Parathyroid adenoma (tissue), 2 donors: Measurements from ENCODE around the gene THBS2.

Experiments
- H2AFZ ChIP-seq: fragments of 300-600 bp; sonication (generic); one replicate; pipeline ENCODE4 v1.7.0; 2017; ENCODE audit warnings: antibody characterized with exemption, mild to moderate bottlenecking
- H3K27ac ChIP-seq: fragments of 300-600 bp; sonication (generic); one replicate; pipeline ENCODE4 v1.7.0; 2017
- H3K27me3 ChIP-seq: fragments of 300-600 bp; sonication (generic); one replicate; pipeline ENCODE4 v1.7.0; 2017; ENCODE audit warnings: low read length; ENCODE audit not compliant: control insufficient read depth, insufficient read depth
- H3K36me3 ChIP-seq: fragments of 300-600 bp; sonication (generic); one replicate; pipeline ENCODE4 v1.7.0; 2017; ENCODE audit warnings: low read length; ENCODE audit not compliant: control insufficient read depth, insufficient read depth
- H3K4me1 ChIP-seq: fragments of 300-600 bp; sonication (generic); one replicate; pipeline ENCODE4 v1.7.0; 2017; ENCODE audit warnings: control low read depth
- H3K4me2 ChIP-seq: fragments of 300-600 bp; sonication (generic); one replicate; pipeline ENCODE4 v1.7.0; 2017; ENCODE audit warnings: low read length
- H3K4me3 ChIP-seq: fragments of 300-600 bp; sonication (generic); one replicate; pipeline ENCODE4 v1.7.0; 2017; ENCODE audit warnings: low read depth, low read length
- H3K79me2 ChIP-seq: fragments of 300-600 bp; sonication (generic); one replicate; pipeline ENCODE4 v1.7.0; 2017; ENCODE audit warnings: control low read depth
- H3K9ac ChIP-seq: fragments of 300-600 bp; sonication (generic); one replicate; pipeline ENCODE4 v1.7.0; 2017; ENCODE audit warnings: mild to moderate bottlenecking
- H3K9me3 ChIP-seq: fragments of 300-600 bp; sonication (generic); one replicate; pipeline ENCODE4 v1.7.0; 2017; ENCODE audit warnings: low read length; ENCODE audit not compliant: control insufficient read depth
- CTCF ChIP-seq: fragments of 300-600 bp; sonication (generic); IDR thresholded peaks from one replicate; pipeline ENCODE4 v1.7.0; 2017; ENCODE audit warnings: antibody characterized with exemption, mild to moderate bottlenecking
- donor health status: primary hyperparathyroidism.

Gene THBS2

GRCh38 chr6:169240591-169241390 lies 12.9 kb downstream of the THBS2 start:
- H3K27me3 ChIP-seq: no peaks in the 10 kb centered on the region
- no peak overlapping the region for H3K4me2 ChIP-seq
- H3K4me3 ChIP-seq: no peak overlapping the region
- no peak for TF ChIP-seq CTCF
- no peaks in the 10 kb centered on the region for H3K4me1 ChIP-seq
- H3K9me3 ChIP-seq: no peaks in the 10 kb centered on the region
- no peak overlapping the region for H2AFZ ChIP-seq
- H3K36me3 ChIP-seq: no peaks in the 10 kb centered on the region
- H3K9ac ChIP-seq: no peak overlapping the region
- H3K79me2 ChIP-seq: no peaks in the 10 kb centered on the region
- H3K27ac ChIP-seq: no peak overlapping the region

- Histone ChIP-seq H3K36me3 (no peaks in the 10 kb centered on the region), H3K4me1 (no peaks in the 10 kb centered on the region), H3K27me3 (no peaks in the 10 kb centered on the region), H3K4me3 (no peak overlapping the region), H3K9ac (no peak overlapping the region), H3K79me2 (no peaks in the 10 kb centered on the region), H2AFZ (no peak overlapping the region), H3K9me3 (no peaks in the 10 kb centered on the region), H3K27ac (no peak overlapping the region), H3K4me2 (no peak overlapping the region)
- no peak for TF ChIP-seq CTCF
Measured at GRCh38 chr6:169240125-169240524, 13.5 kb downstream of the THBS2 start.

GRCh38 chr6:169239181-169239580 lies 14.5 kb downstream of the THBS2 start:
- H3K27me3 ChIP-seq: no peaks in the 10 kb centered on the region
- no peak for TF ChIP-seq CTCF
- no peaks in the 10 kb centered on the region for H3K79me2 ChIP-seq
- H3K4me3 ChIP-seq: no peak overlapping the region
- no peak overlapping the region for H3K9ac ChIP-seq
- H3K27ac ChIP-seq: no peak overlapping the region
- no peaks in the 10 kb centered on the region for H3K4me1 ChIP-seq
- H3K4me2 ChIP-seq: no peak overlapping the region
- H3K9me3 ChIP-seq: no peaks in the 10 kb centered on the region
- H2AFZ ChIP-seq: no peak overlapping the region
- no peaks in the 10 kb centered on the region for H3K36me3 ChIP-seq

GRCh38 chr6:169238766-169239165 lies 14.9 kb downstream of the THBS2 start:
- no peak overlapping the region for H3K4me2 ChIP-seq
- H3K36me3 ChIP-seq: no peaks in the 10 kb centered on the region
- H3K27ac ChIP-seq: no peak overlapping the region
- no peak overlapping the region for H3K9ac ChIP-seq
- no peaks in the 10 kb centered on the region for H3K4me1 ChIP-seq
- no peak overlapping the region for H2AFZ ChIP-seq
- H3K79me2 ChIP-seq: no peaks in the 10 kb centered on the region
- H3K4me3 ChIP-seq: no peak overlapping the region
- no peaks in the 10 kb centered on the region for H3K27me3 ChIP-seq
- H3K9me3 ChIP-seq: no peaks in the 10 kb centered on the region
- TF ChIP-seq CTCF: no peak
